Measurements from ENCODE around the gene PCDHB13. TPM values are rescaled to one million over a fixed set of nuclear protein-coding genes. Genes with fewer than 3 reads are reported as not detected.
A peak's percentile ranks its signal among the peaks of the same experiment; 100 is the strongest.
"Not testable (repeated sequence)": the region's sequence is repeated elsewhere in the genome, so short reads cannot be mapped to it uniquely, and the experiment has no call there.

The PCDHB13 gene
- polyA plus RNA-seq (2013, experiment 1 of 2; ENCODE audit: insufficient read length) = 0.48 TPM
- 0.61 TPM for polyA plus RNA-seq (2013, experiment 2 of 2; ENCODE audit: insufficient read length)

- DNase-seq = not testable (repeated sequence)
Observed at GRCh38 chr5:141213656-141214339, at the start of gene PCDHB13. Gene PCDHB13 (plus strand): TSS chr5:141213919. CDS start chr5:141214124, 205 bp downstream.

- peak; percentile 7 for DNase-seq
Observed at GRCh38 chr5:141172381-141173204, 41.1 kb upstream of the PCDHB13 start, which contains the start of gene PCDHB7. Gene PCDHB7 (plus strand): TSS chr5:141172644. CDS start chr5:141172836, 192 bp downstream.

DNA sequence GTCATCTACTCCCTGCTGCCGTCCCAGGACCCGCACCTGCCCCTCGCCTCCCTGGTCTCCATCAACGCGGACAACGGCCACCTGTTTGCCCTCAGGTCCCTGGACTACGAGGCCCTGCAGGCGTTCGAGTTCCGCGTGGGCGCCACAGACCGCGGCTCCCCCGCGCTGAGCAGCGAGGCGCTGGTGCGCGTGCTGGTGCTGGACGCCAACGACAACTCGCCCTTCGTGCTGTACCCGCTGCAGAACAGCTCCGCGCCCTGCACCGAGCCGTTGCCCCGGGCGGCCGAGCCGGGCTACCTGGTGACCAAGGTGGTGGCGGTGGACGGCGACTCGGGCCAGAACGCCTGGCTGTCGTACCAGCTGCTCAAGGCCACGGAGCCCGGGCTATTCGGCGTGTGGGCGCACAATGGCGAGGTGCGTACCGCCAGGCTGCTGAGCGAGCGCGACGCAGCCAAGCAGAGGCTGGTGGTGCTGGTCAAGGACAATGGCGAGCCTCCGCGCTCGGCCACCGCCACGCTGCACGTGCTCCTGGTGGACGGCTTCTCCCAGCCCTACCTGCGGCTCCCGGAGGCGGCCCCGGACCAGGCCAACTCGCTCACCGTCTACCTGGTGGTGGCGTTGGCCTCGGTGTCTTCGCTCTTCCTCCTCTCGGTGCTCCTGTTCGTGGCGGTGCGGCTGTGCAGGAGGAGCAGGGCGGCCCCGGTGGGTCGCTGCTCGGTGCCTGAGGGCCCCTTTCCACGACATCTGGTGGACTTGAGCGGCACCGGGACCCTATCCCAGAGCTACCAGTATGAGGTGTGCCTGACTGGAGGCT lies 39.2 kb upstream of the PCDHB13 start:
- not testable (repeated sequence) for DNase-seq

DNA sequence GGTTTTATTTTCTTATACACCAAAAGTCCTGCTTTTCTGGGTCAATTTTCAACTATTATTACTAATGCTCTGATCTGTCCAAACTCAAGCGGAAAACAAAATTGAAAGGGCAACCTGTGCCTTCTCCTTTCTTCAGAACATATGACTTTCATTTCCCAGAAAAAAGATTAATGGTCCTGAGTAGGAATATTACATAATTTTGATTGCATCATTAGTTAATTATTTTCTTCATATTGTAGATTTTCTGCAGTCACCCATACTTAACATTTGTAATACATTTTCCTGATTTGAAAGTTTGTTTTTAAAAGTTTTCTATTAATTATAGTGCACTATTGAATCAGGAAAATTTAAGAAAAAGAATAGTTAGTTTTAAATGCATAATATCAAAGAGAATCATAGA lies 37.8 kb upstream of the PCDHB13 start:
- DNase-seq = no peak

GRCh38 chr5:141177577-141178191 lies 36.0 kb upstream of the PCDHB13 start, which contains the start of gene PCDHB8:
Gene PCDHB8 (plus strand): TSS chr5:141177790. CDS start chr5:141178035, 245 bp downstream.
- DNase-seq = not testable (repeated sequence)

DNA sequence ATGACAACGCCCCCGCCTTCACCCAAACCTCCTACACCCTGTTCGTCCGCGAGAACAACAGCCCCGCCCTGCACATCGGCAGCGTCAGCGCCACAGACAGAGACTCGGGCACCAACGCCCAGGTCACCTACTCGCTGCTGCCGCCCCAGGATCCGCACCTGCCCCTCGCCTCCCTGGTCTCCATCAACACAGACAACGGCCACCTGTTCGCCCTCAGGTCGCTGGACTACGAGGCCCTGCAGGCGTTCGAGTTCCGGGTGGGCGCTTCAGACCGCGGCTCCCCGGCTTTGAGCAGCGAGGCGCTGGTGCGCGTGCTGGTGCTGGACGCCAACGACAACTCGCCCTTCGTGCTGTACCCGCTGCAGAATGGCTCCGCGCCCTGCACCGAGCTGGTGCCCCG lies 34.3 kb upstream of the PCDHB13 start:
- DNase-seq = not testable (repeated sequence)

GRCh38 chr5:141179876-141180275 lies 33.8 kb upstream of the PCDHB13 start:
- DNase-seq = not testable (repeated sequence)

DNA sequence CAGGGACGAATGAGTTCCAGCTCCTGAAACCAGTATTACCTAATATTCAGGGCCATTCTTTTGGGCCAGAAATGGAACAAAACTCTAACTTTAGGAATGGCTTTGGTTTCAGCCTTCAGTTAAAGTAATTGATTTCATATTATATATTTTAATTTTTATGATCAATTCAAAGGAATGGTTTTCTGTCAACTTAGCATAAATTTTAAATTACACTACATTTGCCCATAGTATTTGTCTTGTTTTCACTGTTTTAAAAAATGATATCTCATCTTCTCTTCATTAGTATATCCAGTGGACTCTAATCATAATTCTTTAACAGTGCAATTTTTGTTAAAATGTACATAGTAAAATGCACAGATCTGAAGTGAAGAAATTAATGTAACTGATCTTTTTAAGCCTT lies 33.4 kb upstream of the PCDHB13 start:
- no peak for DNase-seq

DNA sequence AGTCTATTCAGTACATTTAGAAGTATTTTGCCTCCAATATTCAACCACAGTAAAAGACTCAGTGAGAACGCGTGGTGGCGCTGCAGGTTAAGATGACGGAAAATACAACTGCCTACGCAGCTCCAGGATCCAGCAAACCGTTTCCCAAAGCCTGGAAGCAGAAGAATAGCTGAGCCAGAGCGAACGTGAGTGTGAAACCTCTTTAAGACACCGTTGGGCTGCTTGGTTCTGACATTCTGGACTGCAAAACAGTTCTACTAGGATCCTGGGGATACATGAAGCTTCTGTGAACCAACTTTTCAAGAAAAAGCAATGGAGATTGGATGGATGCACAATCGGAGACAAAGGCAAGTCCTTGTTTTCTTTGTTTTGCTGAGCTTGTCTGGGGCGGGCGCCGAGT lies 31.5 kb upstream of the PCDHB13 start, which contains the start of gene PCDHB16:
Gene PCDHB16 (plus strand): TSS at position 140 of the 400 bp plus-strand sequence. CDS start 173 bp downstream, at position 313.
- peak; percentile 10 for DNase-seq

DNA sequence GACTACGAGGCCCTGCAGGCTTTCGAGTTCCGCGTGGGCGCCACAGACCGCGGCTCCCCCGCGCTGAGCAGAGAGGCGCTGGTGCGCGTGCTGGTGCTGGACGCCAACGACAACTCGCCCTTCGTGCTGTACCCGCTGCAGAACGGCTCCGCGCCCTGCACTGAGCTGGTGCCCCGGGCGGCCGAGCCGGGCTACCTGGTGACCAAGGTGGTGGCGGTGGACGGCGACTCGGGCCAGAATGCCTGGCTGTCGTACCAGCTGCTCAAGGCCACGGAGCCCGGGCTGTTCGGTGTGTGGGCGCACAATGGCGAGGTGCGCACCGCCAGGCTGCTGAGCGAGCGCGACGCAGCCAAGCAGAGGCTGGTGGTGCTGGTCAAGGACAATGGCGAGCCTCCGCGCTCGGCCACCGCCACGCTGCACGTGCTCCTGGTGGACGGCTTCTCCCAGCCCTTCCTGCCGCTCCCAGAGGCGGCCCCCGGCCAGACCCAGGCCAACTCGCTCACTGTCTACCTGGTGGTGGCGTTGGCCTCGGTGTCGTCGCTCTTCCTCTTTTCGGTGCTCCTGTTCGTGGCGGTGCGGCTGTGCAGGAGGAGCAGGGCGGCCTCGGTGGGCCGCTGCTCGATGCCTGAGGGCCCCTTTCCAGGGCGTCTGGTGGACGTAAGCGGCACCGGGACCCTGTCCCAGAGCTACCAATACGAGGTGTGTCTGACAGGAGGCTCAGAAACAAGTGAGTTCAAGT lies 29.4 kb upstream of the PCDHB13 start:
- not testable (repeated sequence) for DNase-seq

DNA sequence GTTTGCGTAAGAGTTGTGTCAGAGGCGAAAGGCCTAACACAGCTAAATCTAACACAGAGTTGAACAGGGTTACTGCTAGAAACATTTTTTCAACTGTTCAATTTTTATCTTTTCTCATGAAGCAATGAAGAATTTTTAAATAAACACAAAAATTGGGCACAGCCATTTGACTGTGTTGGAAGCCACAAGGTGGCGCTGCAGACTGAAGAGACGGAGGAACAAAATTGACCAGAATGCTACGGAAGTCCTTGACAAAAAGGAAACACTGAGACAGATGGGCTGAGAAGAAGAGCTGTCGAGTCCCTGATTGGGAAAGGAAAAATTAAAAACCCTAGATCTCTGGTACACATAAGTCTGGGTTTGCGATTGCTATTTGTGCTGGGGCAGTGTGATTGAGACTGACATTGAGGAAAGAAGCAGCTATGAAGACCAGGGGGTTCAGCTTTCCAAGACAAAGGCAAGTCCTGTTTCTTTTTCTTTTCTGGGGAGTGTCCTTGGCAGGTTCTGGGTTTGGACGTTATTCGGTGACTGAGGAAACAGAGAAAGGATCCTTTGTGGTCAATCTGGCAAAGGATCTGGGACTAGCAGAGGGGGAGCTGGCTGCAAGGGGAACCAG lies 26.7 kb upstream of the PCDHB13 start, which contains the start of gene PCDHB9:
Gene PCDHB9 (plus strand): TSS at position 265 of the 616 bp plus-strand sequence. CDS start 158 bp downstream, at position 423.
- no peak for DNase-seq

- DNase-seq = not testable (repeated sequence)
Observed at GRCh38 chr5:141188682-141189081, 25.0 kb upstream of the PCDHB13 start.

GRCh38 chr5:141189131-141189530 lies 24.6 kb upstream of the PCDHB13 start:
- DNase-seq = not testable (repeated sequence)

- DNase-seq = no peak
Observed at GRCh38 chr5:141192110-141192725, 21.5 kb upstream of the PCDHB13 start, which contains the start of gene PCDHB10. Gene PCDHB10 (plus strand): TSS chr5:141192353. CDS start chr5:141192553, 200 bp downstream.

DNA sequence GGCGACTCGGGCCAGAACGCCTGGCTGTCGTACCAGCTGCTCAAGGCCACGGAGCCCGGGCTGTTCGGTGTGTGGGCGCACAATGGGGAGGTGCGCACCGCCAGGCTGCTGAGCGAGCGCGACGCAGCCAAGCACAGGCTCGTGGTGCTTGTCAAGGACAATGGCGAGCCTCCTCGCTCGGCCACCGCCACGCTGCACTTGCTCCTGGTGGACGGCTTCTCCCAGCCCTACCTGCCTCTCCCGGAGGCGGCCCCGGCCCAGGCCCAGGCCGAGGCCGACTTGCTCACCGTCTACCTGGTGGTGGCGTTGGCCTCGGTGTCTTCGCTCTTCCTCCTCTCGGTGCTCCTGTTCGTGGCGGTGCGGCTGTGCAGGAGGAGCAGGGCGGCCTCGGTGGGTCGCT lies 19.4 kb upstream of the PCDHB13 start:
- not testable (repeated sequence) for DNase-seq

DNA sequence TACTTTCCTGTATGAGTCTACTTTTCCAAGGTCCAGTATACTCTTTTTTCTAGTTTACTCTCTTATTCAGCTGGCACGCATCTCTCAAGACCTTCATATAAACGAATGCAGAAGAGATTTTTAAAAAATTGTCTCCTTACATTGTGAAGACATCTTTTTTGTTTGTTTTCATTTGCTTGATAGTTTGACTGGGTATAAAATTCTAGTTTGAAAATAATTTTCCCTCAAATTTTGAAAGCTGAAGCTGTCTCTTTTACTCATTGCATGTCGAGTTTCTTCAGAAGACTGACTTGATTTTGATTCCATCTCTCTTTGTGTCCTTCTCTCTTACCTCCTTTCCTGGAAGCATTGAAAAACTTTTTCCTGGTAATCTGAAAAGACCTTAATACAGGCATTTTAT lies 17.4 kb upstream of the PCDHB13 start:
- DNase-seq = no peak

DNA sequence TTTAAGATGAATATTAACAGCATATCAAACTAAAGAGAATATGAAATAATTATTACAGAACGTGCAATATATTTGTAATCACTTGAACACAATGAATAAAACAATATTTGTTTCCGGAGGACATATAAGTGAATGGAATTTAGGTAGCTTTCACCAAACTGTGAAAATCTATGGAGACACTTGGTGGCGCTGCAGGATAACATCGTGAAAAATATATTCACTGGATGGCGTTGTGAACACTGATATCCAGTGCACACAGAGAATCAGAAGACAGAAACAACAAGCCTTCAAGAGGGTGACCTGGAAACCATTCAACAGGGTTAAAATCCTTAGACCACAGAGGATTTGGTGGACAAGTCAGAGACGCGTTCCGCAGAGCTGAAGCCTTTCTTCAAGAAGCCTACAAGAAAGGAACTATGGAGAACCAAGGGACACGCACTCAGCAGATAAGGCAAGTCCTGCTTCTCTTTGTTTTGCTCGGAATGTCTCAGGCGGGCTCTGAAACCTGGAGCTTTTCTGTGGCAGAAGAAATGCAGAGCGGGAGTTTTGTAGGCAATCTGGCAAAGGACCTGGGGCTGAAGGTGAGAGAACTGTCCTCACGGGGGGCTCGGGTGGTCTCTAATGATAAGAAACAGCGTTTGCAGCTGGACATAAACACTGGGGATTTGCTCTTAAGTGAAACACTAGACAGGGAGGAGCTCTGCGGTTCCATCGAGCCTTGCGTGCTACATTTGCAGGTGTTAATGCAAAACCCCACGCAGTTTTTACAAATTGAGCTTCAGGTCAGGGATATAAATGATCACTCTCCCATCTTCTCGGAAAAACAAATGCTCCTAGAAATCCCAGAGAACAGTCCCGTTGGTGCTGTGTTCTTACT lies 14.1 kb upstream of the PCDHB13 start, which contains the start of gene PCDHB11:
Gene PCDHB11 (plus strand): TSS at position 269 of the 877 bp plus-strand sequence. CDS start 148 bp downstream, at position 417.
- no peak for DNase-seq

DNA sequence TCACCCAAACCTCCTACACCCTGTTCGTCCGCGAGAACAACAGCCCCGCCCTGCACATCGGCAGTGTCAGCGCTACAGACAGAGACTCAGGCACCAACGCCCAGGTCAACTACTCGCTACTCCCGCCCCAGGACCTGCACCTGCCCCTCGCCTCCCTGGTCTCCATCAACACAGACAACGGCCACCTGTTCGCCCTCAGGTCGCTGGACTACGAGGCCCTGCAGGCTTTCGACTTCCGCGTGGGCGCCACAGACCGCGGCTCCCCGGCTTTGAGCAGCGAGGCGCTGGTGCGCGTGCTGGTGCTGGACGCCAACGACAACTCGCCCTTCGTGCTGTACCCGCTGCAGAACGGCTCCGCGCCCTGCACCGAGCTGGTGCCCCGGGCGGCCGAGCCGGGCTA lies 12.6 kb upstream of the PCDHB13 start:
- DNase-seq = not testable (repeated sequence)

- DNase-seq = not testable (repeated sequence)
Observed at GRCh38 chr5:141201646-141202045, 12.1 kb upstream of the PCDHB13 start.

Measured in fibroblast of skin of abdomen (primary cell).